GM21526 (cell line): ENCODE measurements around the gene ELAVL3.

ENCODE experiments used
- ATAC-seq: cut with Tn5 transposase; IDR thresholded peaks from one replicate; pipeline ENCODE4 v1.9.1; 2021; ENCODE audit warnings: moderate library complexity; ENCODE audit not compliant: unreplicated experiment, low FRiP score

ELAVL3 gene

GRCh38 chr19:11480715-11481533 is at the start of gene ELAVL3:
Gene ELAVL3 (minus strand): TSS chr19:11481046. CDS start chr19:11480608, 438 bp downstream.
- ATAC-seq, result no peak

- no peak for ATAC-seq
These were observed 49.6 kb upstream of the ELAVL3 start for GRCh38 chr19:11530432-11530831.

- peak; percentile 86 for ATAC-seq
These were observed 47.9 kb upstream of the ELAVL3 start, which contains the start of gene ECSIT for GRCh38 chr19:11528551-11529341. Gene ECSIT (minus strand): TSS chr19:11529134. CDS start chr19:11519170, 9,964 bp downstream.

- no peak for ATAC-seq
These were observed 38.3 kb upstream of the ELAVL3 start for GRCh38 chr19:11519138-11519537.

GRCh38 chr19:11513946-11514345 is 33.1 kb upstream of the ELAVL3 start:
- no peak for ATAC-seq

- no peak for ATAC-seq
These were observed 29.6 kb upstream of the ELAVL3 start for GRCh38 chr19:11510444-11510843.

GRCh38 chr19:11507370-11508078 is 26.7 kb upstream of the ELAVL3 start:
- ATAC-seq, result no peak

- no peak for ATAC-seq
These were observed 26.1 kb upstream of the ELAVL3 start for GRCh38 chr19:11506967-11507366.

GRCh38 chr19:11506101-11506555 is 25.3 kb upstream of the ELAVL3 start:
- ATAC-seq, result peak; percentile 10

- ATAC-seq, result peak; percentile 40
These were observed 24.8 kb upstream of the ELAVL3 start, which contains the start of gene ZNF653 for GRCh38 chr19:11505504-11506100. Gene ZNF653 (minus strand): TSS chr19:11505839. CDS start chr19:11505786, 53 bp downstream.

GRCh38 chr19:11505032-11505503 is 24.2 kb upstream of the ELAVL3 start:
- ATAC-seq, result peak; percentile 75

- peak; percentile 1 for ATAC-seq
These were observed 23.7 kb upstream of the ELAVL3 start for GRCh38 chr19:11504502-11505031.

- ATAC-seq, result no peak
These were observed 19.1 kb upstream of the ELAVL3 start for GRCh38 chr19:11499890-11500420.

- no peak for ATAC-seq
These were observed 18.4 kb upstream of the ELAVL3 start for GRCh38 chr19:11499220-11499726.

GRCh38 chr19:11496391-11497163 is 15.7 kb upstream of the ELAVL3 start:
- ATAC-seq, result no peak

GRCh38 chr19:11495885-11496284 is 15.0 kb upstream of the ELAVL3 start:
- ATAC-seq, result no peak

- ATAC-seq, result no peak
These were observed 14.6 kb upstream of the ELAVL3 start for GRCh38 chr19:11495481-11495880.

GRCh38 chr19:11494634-11495285 is 13.9 kb upstream of the ELAVL3 start:
- no peak for ATAC-seq
